K562 (cell line): ENCODE results near the gene RNF113A. TPM values are rescaled to one million over a fixed set of nuclear protein-coding genes. Genes with fewer than 3 reads are reported as not detected.

Experiments used
- COPS2 ChIP-seq: fragments of 450-650 bp; conservative IDR thresholded peaks from 2 replicates; pipeline ENCODE4 v1.6.1; 2016; ENCODE audit warnings: mild to moderate bottlenecking, moderate library complexity
- GABPA ChIP-seq: fragments of 200-800 bp; sonication (Bioruptor generic); conservative IDR thresholded peaks from 2 replicates; pipeline ENCODE4 v1.6.1; 2016; ENCODE audit warnings: low read depth, missing genetic modification characterization, missing compliant biosample characterization
- IRF9 ChIP-seq: fragments of 450-650 bp; IDR thresholded peaks from 2 replicates; pipeline ENCODE4 v1.6.1; 2016; ENCODE audit warnings: missing biosample characterization, missing genetic modification characterization
- KDM1A ChIP-seq, 2 experiments: fragments of 450-650 bp; IDR thresholded peaks; 2 replicates each; pipeline ENCODE4 v1.6.1; 2016; ENCODE audit warnings: mild to moderate bottlenecking in 2 of 2
- NR2F6 ChIP-seq: fragments of 450-650 bp; formaldehyde crosslinking; IDR thresholded peaks from 2 replicates; pipeline ENCODE4 v1.4.0; 2020; ENCODE audit warnings: mild to moderate bottlenecking
- NRF1 ChIP-seq, 2 experiments: fragments of 450-650 bp; IDR thresholded peaks in 1 of 2; conservative IDR thresholded peaks in 1 of 2; 2 replicates each; pipeline ENCODE4 v1.6.1; 2014; ENCODE audit warnings: mild to moderate bottlenecking in 2 of 2
- RBBP5 ChIP-seq: fragments of 200-600 bp; sonication (generic); IDR thresholded peaks from 2 replicates; pipeline ENCODE4 v1.6.1; 2012; ENCODE audit warnings: borderline replicate concordance, mild to moderate bottlenecking, low read length, control low read depth, inconsistent platforms; ENCODE audit not compliant: insufficient read depth, poor library complexity, severe bottlenecking
- YY1 ChIP-seq, 3 experiments: IDR thresholded peaks; 2 replicates each; pipeline ENCODE4 v1.6.1; 2011; ENCODE audit warnings: low read length in 2 of 3, mild to moderate bottlenecking in 2 of 3, moderate library complexity in 2 of 3, borderline replicate concordance in 1 of 3, control low read depth in 1 of 3, low read depth in 1 of 3; ENCODE audit not compliant: insufficient read depth in 3 of 3, insufficient replicate concordance in 2 of 3, control insufficient read depth in 1 of 3, insufficient read length in 1 of 3; ENCODE audit errors: extremely low read depth in 1 of 3
- polyA plus RNA-seq, 8 experiments: library from polyadenylated mRNA; depleted of rRNA in 4 of 8; stranded (reverse) in 5 of 8; unstranded in 3 of 8; fragments of >200 nt; fragmentation: Nextera tagmentation in 2 of 8; fragmentation: Illumina TruSeq in 1 of 8; extraction: Ambion mirVana in 2 of 8; extraction: Trizol in 1 of 8; gene quantifications; 2 replicates each; pipeline versions ENCODE4 v1.2.1 to v1.2.3, GENCODE V29; 2011 to 2014; ENCODE audit warnings: inconsistent platforms in 1 of 8, missing spikeins in 1 of 8
- total RNA-seq, 7 experiments: library from RNA; depleted of rRNA in 6 of 7; stranded (reverse); fragments of >200 nt in 6 of 7; fragmentation: Illumina TruSeq in 2 of 7; extraction: Trizol in 2 of 7; gene quantifications; 2 replicates each; pipeline versions ENCODE4 v1.2.1 to v1.2.3, GENCODE V29; 2011 to 2021; ENCODE audit warnings: low replicate concordance in 1 of 7
- TF ChIP-seq, protein P1 (sequence below): sonication (generic); formaldehyde crosslinking; IDR thresholded peaks from 2 replicates; pipeline ENCODE4 v1.8.0; 2023; ENCODE audit warnings: mild to moderate bottlenecking, missing genetic modification reagents
- TF ChIP-seq, protein P2 (sequence below), 2 experiments: fragments of 450-650 bp; formaldehyde crosslinking in 1 of 2; IDR thresholded peaks; 2 replicates each; pipeline versions ENCODE4 v1.4.0 to v1.6.1; 2014 to 2020; ENCODE audit warnings: mild to moderate bottlenecking in 2 of 2, borderline replicate concordance in 1 of 2, low read depth in 1 of 2

The RNF113A gene
- total and polyA plus RNA-seq, 9 of the 15 experiments (the other 6 are each of a cell fraction or from before 2014, with no cell fraction given), result 21.2 to 38.4 (median 28.1) TPM

GRCh38 chrX:119880552-119881437 lies 9.3 kb upstream of the RNF113A start (continued):
- TF ChIP-seq, protein P1, sequence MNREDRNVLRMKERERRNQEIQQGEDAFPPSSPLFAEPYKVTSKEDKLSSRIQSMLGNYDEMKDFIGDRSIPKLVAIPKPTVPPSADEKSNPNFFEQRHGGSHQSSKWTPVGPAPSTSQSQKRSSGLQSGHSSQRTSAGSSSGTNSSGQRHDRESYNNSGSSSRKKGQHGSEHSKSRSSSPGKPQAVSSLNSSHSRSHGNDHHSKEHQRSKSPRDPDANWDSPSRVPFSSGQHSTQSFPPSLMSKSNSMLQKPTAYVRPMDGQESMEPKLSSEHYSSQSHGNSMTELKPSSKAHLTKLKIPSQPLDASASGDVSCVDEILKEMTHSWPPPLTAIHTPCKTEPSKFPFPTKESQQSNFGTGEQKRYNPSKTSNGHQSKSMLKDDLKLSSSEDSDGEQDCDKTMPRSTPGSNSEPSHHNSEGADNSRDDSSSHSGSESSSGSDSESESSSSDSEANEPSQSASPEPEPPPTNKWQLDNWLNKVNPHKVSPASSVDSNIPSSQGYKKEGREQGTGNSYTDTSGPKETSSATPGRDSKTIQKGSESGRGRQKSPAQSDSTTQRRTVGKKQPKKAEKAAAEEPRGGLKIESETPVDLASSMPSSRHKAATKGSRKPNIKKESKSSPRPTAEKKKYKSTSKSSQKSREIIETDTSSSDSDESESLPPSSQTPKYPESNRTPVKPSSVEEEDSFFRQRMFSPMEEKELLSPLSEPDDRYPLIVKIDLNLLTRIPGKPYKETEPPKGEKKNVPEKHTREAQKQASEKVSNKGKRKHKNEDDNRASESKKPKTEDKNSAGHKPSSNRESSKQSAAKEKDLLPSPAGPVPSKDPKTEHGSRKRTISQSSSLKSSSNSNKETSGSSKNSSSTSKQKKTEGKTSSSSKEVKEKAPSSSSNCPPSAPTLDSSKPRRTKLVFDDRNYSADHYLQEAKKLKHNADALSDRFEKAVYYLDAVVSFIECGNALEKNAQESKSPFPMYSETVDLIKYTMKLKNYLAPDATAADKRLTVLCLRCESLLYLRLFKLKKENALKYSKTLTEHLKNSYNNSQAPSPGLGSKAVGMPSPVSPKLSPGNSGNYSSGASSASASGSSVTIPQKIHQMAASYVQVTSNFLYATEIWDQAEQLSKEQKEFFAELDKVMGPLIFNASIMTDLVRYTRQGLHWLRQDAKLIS (CRISPR knock-in tag), result no peak
- TF ChIP-seq IRF9 (tag) (no peak), RBBP5 (no peak), GABPA (tag) (no peak), KDM1A (IDR thresholded peaks at IDR 0.05) (no peak), YY1 (IDR thresholded peaks at IDR 0.05; ENCODE audit: borderline replicate concordance in 1 of 3, control insufficient read depth in 1 of 3, extremely low read depth in 1 of 3, insufficient read depth in 3 of 3, insufficient read length in 1 of 3, insufficient replicate concordance in 2 of 3, low read depth in 1 of 3, low read length in 2 of 3) (peak in 1 of 3 experiments; percentile 50), COPS2 (no peak), NR2F6 (CRISPR knock-in tag) (no peak), NRF1 (conservative IDR thresholded peaks at IDR 0.05 in 1 of 2, IDR thresholded peaks at IDR 0.05 in 1 of 2) (peak; percentile 55 to 57; a peak in 3 of 4 replicates)
- TF ChIP-seq, protein P2, sequence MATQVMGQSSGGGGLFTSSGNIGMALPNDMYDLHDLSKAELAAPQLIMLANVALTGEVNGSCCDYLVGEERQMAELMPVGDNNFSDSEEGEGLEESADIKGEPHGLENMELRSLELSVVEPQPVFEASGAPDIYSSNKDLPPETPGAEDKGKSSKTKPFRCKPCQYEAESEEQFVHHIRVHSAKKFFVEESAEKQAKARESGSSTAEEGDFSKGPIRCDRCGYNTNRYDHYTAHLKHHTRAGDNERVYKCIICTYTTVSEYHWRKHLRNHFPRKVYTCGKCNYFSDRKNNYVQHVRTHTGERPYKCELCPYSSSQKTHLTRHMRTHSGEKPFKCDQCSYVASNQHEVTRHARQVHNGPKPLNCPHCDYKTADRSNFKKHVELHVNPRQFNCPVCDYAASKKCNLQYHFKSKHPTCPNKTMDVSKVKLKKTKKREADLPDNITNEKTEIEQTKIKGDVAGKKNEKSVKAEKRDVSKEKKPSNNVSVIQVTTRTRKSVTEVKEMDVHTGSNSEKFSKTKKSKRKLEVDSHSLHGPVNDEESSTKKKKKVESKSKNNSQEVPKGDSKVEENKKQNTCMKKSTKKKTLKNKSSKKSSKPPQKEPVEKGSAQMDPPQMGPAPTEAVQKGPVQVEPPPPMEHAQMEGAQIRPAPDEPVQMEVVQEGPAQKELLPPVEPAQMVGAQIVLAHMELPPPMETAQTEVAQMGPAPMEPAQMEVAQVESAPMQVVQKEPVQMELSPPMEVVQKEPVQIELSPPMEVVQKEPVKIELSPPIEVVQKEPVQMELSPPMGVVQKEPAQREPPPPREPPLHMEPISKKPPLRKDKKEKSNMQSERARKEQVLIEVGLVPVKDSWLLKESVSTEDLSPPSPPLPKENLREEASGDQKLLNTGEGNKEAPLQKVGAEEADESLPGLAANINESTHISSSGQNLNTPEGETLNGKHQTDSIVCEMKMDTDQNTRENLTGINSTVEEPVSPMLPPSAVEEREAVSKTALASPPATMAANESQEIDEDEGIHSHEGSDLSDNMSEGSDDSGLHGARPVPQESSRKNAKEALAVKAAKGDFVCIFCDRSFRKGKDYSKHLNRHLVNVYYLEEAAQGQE (IDR thresholded peaks at IDR 0.05; ENCODE audit: borderline replicate concordance), result peak; percentile 47; the same call in 1 of the 2 replicates
- TF ChIP-seq, protein P2 (CRISPR knock-in tag; IDR thresholded peaks at IDR 0.05; ENCODE audit: low read depth), result no peak
